GM12864 (cell line): ENCODE data around the gene SPOCK1.

Source experiments
- DNase-seq: peaks from one replicate; pipeline ENCODE4 v3.0.0-alpha.2; 2011; ENCODE audit warnings: low read depth
- H3K4me3 ChIP-seq: 2 replicates; pipeline ENCODE4 v1.5.1; 2011; ENCODE audit warnings: mild to moderate bottlenecking, low read depth, low read length, control low read depth
- TF ChIP-seq, protein P1 (sequence below): IDR thresholded peaks from 2 replicates; pipeline ENCODE4 v1.5.1; 2011; ENCODE audit warnings: low read depth, mild to moderate bottlenecking, moderate library complexity, low read length, control low read depth, inconsistent platforms; ENCODE audit errors: missing control alignments

The SPOCK1 gene

DNA sequence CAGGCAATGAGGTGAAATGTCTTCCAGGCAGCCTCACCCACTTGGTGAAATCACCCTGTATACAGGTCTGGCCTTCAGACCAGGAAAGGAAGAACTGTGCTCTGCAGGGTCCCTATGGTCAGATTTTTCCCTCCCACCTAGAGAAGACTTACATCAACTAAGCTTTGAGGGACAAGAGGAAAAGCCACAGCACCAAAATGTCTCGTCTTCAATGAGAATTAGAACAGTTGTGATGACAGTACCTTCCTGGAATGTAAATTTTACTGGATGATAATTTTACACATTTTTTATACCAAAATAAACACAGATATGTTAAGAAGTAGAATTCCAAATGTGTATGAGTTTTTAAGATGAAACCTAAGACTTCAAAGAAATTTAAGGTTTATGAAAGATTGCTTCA lies 283.9 kb downstream of the SPOCK1 start:
- TF ChIP-seq, protein P1, sequence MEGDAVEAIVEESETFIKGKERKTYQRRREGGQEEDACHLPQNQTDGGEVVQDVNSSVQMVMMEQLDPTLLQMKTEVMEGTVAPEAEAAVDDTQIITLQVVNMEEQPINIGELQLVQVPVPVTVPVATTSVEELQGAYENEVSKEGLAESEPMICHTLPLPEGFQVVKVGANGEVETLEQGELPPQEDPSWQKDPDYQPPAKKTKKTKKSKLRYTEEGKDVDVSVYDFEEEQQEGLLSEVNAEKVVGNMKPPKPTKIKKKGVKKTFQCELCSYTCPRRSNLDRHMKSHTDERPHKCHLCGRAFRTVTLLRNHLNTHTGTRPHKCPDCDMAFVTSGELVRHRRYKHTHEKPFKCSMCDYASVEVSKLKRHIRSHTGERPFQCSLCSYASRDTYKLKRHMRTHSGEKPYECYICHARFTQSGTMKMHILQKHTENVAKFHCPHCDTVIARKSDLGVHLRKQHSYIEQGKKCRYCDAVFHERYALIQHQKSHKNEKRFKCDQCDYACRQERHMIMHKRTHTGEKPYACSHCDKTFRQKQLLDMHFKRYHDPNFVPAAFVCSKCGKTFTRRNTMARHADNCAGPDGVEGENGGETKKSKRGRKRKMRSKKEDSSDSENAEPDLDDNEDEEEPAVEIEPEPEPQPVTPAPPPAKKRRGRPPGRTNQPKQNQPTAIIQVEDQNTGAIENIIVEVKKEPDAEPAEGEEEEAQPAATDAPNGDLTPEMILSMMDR = no peak
- H3K4me3 ChIP-seq = no peak overlapping the region
- no peak for DNase-seq

DNA sequence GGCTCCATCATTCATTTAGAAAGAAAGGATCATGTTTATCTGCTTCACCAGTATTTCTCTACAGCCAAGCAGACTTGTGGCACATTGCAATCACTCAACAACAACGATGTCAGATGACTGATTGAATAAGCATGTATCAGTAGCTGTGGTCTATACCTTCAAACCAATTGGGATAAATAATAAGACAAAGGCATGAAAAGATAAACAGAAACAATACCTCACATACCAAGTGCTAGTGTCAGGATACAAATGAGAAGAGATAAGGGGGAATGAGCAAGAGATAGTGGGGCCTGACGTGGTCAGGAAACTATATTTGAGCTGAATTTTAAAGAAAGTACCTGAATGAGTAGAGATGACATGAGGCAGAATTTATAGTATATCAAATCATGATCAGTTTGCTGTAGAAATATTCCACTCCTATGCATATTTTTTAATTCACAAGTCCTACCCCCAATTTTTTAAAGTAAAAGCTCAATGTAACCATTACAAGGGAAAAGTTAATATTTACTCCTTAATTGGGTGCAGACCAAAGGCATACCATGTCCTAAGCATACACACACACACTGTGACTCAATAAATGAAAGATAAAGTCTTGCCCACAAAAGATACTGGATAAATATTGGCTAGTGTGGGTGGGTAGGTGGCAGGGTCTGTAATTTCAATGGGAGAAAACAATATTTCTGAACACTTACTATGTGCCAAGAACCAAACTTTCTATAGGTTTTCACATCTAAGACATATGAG lies 284.5 kb downstream of the SPOCK1 start:
- TF ChIP-seq, protein P1 = no peak
- DNase-seq = no peak
- no peak overlapping the region for H3K4me3 ChIP-seq

DNA sequence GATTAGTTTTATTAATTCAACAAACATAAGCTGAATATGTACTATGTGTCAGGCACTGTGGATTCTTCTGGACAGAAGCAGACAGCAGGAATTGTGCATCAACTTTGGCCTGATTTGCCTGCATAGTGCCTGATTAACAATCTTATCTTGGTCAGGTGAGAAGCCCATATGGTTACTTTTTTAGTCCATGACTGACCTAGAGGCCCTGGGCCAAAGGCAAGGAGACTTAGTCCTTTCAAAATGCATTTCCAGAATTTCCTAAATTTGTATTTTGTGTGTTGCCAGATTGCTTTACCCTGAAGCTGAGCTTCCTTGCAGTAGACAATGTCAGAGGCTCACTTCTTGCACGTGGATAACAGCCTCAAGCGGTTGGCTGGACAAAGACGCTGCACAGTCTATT lies 286.7 kb downstream of the SPOCK1 start:
- no peak for DNase-seq
- TF ChIP-seq, protein P1 = no peak
- H3K4me3 ChIP-seq = no peak overlapping the region

DNA sequence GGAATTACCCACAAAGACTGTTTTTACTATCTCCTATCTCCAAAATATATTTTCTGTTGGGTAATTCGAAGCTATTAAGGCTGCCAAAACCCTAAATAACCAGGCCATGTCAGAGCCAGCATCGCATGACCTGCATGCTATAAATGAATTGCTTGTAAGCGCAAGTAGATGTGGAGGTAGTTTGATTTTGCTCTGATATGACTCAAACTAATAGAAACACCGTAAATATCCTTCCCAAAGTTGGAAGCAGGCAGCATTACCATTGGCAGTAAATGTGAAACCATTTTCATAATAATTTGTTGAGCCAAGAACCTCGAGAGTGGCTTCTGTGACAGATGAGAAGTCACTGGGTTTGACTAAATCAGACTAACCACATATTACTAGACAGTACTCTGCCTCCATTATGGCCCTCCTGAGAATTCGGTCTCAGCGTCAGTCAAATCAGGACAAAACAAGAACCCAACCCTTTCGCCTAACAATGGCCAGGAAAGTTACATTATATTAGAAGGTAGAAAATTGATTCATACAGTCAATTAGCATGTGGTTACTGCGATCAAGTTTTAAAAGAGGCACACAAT lies 289.8 kb downstream of the SPOCK1 start:
- TF ChIP-seq, protein P1 = no peak
- H3K4me3 ChIP-seq = no peak overlapping the region
- no peak for DNase-seq

DNA sequence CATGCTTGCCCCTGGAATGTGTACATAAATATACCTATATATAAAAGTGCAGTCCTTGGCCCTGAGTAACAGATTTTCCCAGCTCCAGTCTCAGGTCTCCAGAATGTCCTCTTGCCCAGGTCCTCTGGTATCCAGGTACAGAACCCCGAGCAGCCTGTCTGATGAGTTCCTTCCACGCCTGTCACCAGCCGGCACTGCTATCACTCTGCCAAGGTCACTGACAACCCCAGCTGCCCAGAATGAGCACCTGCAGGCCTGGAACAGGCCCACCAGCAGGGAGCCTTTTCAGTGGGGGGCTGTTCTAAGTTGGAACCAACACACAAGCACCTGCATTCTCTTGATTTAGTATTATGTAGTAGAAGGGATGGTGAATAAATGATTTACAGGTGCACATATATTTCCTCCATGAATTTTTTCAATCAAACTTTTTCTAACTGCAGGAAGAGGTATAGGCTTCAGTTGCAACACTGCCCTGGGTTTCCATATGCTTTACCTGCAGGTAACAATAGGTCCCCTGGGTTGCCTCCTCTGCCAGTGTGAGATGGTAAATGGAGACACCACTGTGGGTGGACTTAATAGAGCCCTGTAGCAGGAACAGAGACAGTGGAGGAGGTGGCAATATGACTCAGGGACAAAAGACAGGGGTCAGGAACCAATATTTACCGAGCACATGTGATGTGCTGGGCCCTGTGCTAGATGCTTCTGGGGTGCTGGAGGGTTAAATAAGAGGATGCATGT lies 291.9 kb downstream of the SPOCK1 start:
- no peak overlapping the region for H3K4me3 ChIP-seq
- TF ChIP-seq, protein P1 = no peak
- DNase-seq = no peak

DNA sequence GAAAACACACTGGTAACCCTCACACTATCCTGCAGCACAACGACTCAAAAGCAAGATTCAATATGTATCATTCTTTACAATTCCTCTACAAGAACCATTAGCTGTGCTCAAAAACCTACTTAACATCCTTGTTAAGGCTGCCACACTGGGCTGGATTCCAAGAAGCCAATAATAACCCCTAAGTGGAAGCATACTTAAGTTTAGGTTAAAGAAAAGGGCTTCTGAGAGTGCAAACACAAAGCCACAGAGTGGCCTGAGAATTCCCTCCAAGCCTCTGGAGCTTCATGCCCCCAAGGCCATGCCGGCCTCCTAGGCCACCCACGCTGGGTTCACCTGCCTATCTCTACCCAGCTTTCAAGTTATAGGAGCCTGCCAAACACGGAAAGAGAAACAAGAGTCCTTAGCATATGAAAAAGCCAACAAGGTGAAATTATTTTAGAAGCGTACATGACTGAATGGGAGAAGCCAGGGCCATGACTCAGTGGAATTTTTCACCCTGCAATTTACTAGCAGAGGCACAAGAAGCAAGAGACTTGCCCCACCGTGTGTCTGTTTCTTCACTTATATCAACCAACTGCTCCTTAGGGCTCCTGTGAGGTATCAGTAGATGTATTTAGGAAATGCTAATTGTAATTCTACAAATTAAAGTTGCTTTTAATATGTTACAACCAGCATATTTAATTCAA lies 293.0 kb downstream of the SPOCK1 start:
- DNase-seq = no peak
- TF ChIP-seq, protein P1 = no peak
- no peak overlapping the region for H3K4me3 ChIP-seq
